ENCODE results near the gene USP24. TPM values are rescaled to one million over a fixed set of nuclear protein-coding genes. Genes with fewer than 3 reads are reported as not detected.

USP24 gene
- total RNA-seq, 1 donor from 2014 or later = 40.9 TPM

DNA sequence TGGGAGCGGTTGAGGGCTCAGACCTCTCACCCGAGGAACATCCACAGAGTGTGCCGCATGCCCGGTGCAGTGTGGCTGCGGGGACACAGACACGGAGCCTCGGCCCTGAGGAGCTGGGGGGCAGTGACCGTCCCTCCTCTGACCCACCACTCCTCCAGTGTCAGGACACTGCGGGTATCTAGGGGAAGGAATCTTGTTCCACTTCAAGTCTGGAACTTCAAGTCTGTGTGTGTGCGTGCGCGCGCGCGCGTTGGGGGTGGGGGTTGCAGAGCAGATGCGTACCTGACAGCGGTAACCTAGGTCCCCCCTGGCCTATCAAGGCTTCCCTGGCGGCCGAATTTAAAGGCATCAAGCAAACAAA, 158.6 kb downstream of the USP24 start:
- intact Hi-C loops (cut with micrococcal nuclease) = no loop called here

DNA sequence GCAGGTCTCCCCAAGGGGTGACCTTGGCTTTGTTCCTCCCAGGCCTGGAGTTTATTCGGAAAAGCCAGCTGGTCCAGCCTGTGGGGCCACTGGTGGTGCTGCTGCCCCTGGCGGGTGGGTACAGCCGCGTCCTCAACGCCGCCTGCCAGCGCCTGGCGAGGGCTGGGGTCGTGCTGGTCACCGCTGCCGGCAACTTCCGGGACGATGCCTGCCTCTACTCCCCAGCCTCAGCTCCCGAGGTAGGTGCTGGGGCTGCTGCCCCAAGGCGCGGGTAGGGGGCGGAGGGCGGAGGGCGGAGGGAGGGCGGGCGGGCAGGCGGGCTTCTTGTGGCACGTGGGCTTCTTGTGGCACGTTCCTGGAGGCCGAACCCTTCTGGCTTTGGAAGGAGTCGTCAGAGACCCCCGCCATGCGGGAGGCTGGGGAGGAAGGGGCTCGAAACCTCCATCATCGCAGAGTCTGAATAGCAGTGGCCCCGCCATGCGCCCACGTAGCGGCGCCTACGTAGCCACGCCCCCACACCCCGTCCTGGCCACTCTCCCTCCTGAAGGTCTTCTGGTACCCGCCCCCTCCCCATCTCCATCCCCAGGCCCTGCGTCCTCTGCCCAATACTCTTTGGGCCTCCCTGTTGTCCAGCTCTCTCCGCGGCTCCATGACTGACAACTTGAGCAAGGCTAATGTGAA, 159.1 kb downstream of the USP24 start:
- intact Hi-C loops (cut with micrococcal nuclease) = no loop called here

DNA sequence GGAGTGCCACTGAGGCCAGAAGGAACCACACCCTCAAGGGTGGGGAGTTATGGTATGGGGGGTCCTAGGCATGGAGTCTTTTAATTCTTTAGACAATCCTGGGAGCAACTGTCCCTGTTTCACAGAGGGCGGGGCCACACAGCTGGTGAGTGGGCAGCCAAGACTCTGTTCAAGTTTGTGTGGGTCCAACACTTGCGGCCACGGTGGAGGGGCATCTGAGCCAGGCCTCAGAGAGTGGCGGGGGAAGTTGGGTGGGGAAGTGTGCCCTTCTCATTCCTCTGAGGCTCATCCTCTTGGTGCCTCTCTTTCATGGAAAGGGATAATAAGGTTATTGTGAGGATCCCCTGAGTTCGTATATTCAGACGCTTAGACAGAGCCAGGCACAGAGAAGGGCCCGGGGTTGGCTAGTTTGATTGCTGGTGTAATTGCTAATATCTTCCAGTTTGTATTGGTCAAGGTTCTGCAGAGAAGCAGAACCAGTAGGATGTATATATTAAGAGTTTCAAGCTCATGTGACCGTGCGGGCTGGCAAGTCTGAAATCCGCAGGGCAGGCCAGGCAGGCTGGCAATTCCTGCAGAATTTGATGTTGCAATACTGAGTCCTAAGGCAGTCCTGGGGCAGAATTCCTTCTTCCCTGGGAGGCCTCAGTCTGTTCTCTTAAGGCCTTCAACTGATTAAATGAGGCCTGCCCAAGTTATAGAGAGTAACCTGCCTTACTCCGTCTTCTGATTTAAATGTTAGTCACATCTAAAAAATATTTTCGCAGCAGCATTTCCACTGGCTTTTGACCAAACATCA, 159.9 kb downstream of the USP24 start:
- intact Hi-C loops (cut with micrococcal nuclease) = no loop called here

DNA sequence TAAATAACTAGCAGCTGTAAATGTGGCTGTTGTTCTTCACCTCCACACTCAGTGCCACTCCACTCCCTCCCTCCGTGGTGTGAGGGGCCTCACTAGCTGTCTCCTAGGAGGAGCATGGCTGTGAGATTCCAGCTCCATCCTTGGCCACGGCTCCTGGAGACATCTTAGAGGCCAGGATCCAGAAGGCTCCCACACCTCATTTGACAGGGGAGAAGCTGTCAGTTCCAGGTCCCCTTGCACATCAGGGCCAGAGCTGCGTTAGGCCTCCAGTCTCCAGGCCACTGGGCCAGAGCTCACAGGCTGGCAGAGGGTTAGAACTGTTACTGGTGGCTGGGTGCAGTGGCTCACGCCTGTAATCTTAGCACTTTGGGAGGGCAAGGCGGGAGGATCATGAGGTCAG, 160.8 kb downstream of the USP24 start:
- intact Hi-C loops (cut with micrococcal nuclease) = no loop called here

DNA sequence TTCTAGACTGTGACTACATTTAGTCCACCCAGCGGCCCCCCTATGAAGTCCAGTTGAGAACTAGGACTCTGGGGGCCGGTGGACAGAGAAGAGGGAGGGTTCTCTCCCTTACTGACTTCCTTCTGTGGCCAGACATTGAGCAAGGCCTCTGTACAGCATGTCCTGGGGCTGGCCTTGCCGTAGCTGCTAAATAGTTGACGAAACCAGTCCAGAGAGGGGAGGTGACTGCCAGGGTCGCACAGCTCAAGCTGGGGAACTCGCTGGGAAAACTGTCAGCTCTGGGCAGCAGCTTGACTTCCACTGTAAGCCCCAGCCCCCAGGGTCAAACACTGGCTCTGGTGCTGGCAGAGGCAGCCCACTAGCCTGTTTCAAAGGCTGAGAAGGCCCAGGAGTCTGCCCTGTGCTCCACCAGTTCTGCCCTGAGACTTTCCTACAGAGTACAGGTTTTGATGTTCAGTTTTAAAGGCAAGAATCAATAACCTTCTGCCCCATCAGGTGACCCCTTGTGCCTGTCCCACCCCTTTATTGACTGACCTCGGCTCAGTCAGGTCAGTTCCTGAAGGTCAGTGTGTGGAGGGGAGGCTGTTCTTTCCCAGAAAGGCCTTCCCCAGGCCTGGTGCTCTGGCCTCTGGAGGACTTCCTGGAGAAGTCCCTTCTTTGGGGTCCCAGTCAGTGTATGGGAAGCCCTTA, 161.8 kb downstream of the USP24 start:
- intact Hi-C loops (cut with micrococcal nuclease) = no loop called here

DNA sequence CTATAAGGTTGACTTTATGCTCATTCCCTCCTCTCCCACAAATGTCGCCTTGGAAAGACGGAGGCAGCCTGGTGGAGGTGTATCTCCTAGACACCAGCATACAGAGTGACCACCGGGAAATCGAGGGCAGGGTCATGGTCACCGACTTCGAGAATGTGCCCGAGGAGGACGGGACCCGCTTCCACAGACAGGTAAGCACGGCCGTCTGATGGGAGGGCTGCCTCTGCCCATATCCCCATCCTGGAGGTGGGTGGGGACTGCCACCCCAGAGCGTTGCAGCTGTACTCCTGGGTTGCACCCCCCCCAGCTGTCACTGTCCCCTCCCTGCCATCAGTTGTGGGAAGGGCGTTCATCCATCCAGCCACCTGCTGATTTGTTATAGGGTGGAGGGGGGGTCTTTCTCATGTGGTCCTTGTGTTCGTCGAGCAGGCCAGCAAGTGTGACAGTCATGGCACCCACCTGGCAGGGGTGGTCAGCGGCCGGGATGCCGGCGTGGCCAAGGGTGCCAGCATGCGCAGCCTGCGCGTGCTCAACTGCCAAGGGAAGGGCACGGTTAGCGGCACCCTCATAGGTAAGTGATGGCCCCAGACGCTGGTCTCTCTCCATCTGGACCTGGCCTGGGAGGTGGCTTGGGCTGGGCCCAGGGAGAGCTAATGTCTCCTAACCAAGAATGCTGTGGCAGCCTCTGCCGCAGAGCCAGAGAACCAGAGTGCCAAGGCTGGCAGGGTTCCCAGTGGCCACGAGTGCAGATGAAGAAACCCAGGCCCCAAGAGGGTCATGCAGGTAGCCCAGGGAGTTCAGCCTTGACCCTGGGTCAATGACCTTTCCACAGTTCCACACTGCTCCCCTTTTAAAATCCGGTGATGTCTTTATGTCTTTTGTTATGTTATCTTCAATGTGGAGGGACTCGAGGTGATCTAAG, 162.7 kb downstream of the USP24 start:
- intact Hi-C loops (cut with micrococcal nuclease) = no loop called here

DNA sequence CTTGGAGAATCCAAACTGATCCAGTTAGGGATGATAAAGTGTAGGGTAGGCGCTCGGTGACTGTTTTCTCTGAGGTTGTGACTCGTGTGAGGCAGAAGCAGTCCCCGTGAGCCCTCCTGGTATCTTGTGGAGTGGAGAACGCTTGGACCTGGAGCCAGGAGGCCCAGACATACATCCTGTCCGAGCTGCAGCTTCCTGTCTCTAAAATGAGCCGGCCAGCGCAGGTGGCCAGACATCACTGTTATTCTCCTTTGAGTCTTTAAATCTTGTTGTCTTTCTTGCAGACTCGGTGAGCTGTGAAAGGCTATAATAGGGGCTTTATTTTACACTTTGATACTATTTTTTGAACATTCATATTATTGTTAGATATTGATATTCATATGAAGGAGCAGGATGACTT, 163.5 kb downstream of the USP24 start:
- intact Hi-C loops (cut with micrococcal nuclease) = no loop called here

DNA sequence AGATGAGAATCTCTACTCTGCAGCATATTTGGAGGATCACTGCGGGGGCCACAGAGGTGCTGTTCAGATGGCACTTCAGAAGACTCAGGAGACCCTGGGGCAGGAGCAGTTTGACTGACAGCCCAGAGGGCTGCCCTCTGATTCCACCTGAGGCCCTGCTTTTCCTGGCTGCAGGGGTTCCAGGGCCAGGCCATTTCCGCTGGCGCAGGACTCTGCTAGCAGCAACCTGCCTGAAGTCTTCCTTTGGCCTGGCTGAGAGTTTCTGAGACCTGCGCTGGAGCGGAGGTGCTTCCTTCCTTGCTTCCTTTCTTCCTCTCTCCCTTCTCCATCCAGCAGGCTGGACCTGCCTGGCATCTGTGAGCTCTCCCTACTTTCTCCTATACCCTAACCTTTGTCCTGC, 164.0 kb downstream of the USP24 start:
- intact Hi-C loops (cut with micrococcal nuclease) = no loop called here

DNA sequence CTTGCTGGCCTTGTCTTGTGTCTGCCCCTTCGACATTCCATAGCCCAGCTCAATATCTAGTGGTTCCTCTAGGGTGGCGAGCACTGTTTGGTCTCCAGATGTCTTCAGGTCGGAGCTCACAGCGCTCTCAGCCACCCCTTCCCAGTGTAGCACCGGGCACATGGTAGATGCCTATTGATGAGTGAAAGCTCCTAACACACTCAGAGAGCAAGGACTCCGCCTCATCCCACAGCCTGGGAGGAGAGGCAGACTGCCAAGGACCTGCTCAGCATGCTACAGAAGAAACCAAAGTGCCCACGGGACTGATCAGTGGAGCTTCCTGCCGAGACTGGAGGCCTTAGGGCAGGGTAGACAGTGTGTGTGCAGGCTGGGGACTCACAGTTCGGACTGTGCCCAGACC, 164.9 kb downstream of the USP24 start:
- intact Hi-C loops (cut with micrococcal nuclease) = no loop called here

DNA sequence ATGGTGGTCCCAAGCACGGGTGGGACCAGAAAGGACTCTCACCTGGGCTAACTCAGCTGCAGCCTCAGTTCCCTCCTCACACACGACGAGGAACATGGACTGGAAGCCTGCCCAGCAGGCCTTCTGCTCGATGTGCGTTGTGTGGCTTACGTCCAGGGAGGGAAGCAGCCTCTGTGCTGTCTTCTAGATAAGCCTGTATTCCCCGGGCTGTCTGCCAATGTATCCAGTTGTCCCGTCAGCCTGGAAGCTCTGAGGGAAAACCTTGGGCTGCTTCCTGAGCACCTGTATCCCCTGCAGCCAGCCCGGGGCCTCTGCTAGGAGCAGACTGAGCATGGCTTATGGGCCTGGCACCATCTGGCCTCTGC, 165.3 kb downstream of the USP24 start:
- intact Hi-C loops (cut with micrococcal nuclease) = no loop called here

DNA sequence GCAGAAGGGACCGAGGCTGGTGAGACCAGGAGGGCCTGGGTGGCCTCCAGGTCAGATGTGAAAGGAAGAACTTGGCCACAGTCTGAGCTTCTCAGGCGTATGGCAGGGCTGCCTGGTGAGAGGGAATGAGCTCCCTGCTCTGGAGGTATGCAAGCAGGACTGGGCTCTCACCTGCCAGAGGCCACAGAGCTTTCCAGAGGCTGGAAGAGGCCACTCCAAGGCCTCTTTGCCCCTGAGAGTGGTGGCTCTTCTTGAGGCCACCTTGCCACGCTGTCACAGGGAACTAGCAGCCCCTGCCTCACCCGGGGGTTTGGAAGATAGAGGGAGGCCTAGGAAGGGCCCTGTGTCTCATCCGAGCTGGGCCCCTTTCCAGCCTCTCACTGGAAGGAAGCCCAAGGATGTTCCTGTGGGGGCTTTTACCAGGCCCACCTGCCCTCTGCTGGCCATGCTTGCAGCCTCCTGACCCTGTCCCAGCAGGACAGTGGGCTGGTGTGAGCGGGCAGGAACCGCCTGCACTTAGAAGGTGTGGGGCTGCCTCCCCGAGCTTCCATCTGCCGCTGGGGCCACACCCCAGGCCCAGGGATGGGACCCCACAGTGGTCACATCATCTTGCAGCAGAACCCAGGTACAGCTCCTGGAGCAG, 165.8 kb downstream of the USP24 start:
- intact Hi-C loops (cut with micrococcal nuclease) = no loop called here

DNA sequence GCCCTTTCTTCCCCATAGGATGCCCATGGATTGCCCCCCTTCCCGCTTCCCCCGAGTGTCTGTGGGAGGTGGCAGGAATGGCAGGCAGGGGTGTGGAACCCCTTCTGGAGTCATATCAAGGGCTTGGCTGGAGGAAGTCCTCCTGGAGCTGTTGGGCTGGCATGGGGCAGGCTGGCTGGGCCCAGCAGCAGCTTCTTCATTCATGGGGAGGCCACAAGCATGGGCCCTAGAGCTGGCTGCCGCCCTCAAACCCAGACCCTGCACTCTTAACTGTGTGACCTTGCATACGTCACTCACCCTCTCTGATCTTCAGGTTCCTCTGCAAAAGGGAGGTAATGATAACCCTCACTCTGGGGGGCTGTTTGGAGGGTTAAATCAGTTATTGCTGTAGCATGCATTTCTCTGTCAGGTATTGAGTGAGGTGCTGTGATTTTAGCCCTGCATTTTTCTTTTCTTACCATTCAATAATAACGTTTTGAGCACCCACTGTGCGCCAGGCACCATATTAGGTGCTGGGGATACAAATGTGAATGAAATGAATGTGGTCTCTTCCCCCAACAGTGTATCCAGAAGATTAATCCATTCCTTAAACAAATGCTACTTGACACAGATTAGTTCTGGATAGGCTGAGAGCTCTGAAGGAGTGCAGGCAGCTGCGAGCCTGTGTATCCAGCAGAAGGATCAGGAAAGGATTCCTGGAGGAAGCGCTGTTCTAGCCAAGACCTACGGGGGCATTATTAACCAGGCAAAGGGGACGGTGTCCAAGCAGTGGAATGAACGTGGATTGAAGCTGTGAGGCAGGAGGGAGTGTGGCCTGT, 166.5 kb downstream of the USP24 start:
- intact Hi-C loops (cut with micrococcal nuclease) = no loop called here

DNA sequence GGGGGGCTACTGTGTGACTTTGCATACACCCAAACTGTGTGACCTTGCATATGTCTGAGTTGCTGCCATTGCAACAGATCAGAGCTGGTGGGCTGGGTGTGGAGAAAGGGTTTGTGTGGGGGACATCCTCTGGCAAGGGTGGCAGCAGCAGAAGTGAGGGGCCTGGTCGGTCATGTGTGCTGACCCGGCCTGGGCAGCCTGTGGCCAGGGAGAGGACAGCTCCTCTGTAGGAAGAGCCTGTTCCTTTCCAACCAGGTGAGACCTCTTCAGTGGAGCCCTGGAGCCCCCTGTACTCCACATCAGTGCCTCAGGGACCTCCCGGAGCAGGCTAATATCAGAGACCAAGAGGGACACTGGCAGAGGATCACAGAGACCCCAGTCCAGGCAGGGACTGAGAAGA, 167.6 kb downstream of the USP24 start:
- intact Hi-C loops (cut with micrococcal nuclease) = no loop called here

DNA sequence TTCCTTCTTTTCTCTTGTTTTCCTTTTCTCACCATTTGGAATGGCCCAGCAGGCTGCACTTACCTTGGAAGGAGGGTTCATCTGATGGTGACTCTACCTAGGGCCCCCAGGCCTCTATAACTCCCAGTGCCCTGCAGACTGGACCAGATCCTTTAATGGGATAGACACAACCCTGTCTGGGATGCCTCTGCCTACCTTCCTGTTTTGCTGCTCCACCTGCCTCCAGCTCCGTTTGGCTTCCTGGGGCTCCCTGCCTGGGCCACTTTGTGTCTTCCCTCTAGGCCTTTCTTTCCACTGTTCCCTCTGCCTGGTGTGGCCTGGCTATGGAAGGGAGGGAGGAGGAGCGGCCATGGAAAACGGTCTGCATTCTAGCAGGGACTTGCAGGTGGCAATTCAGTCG, 168.3 kb downstream of the USP24 start:
- intact Hi-C loops (cut with micrococcal nuclease) = no loop called here

DNA sequence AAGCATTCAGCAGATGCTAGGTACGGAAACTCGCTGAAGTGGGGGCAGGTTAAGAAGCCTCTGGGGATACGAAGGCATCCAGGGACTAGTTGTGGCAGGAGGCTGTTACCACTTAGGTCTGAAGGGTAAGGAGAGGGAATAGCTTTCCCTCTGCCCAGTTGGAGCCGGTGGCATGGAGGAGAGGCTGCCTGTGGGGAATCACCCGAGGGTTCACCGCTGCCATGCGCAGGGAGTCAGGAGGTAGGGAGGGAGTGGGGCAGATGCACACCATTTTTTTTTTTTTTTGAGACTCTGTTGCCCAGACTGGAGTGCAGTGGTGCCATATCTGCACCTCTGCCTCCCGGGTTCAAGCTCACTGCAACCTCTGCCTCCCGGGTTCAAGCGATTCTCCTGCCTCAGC, 169.7 kb downstream of the USP24 start:
- intact Hi-C loops (cut with micrococcal nuclease) = no loop called here

DNA sequence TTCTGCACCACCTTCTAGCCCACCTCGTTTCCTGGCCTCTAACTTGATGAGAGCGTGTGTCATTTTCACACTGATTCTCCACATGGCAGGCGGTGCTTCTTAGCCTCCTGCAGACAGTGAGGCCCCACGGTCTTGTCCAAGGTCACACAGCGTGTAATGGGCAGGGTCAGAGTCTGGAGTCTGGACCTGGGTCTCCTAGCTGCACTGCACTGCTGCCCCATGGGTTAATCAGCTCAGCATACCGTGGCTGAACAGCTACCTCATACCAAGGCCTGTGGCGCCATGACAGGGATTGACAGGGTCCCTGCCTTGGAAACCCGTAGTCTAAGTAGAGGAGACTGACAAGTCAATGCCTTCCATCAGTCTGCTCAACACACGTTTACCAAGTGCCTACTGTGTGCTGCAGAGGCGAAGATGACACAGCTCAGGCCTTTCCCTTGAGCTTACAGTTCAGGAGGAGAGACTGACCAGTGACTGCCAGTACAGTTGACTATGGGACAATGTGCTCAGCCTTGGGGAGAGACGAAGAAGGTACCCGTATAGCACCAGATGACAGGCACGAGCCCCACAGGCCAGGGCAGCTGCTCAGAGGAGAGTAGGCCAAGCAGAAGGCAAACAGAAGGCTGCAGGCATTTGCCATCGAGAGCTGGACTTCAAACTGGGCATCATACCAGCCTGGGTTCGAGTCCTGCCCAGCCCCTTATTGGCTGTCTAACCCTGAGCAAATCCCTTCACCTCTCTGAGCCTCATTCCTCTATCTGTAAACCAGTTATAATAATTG, 170.4 kb downstream of the USP24 start:
- intact Hi-C loops (cut with micrococcal nuclease) = no loop called here

DNA sequence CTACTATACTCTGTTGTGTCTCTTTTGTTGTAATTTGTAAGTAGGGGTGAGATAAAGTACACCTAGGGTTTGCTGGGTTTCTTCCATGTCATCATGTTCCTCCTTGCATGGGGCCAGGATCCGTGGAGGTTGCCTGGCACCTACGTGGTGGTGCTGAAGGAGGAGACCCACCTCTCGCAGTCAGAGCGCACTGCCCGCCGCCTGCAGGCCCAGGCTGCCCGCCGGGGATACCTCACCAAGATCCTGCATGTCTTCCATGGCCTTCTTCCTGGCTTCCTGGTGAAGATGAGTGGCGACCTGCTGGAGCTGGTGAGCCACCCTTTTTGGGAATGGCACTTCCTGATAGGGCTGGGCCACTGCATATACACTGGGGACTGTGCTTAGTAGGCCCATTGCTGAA, 171.4 kb downstream of the USP24 start:
- intact Hi-C loops (cut with micrococcal nuclease) = no loop called here

DNA sequence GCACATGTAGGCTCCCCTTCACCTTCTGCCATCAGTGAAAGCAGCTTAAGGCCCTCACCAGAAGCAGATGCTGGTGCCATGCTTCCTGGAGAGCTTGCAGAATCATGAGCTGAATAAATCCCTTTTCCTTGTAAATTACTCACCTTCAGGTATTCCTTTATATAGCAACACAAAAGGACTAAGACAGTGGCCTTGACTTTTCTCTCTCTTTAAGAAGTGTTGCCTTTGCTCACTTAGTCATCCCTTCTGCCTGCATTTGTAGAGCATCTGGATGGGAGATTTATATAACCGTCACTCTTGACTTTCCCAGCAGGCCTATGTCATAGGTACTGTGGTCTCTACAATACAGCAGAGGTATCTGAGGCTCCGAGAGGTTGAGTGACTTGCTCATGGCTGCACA, 172.2 kb downstream of the USP24 start:
- intact Hi-C loops (cut with micrococcal nuclease) = no loop called here

DNA sequence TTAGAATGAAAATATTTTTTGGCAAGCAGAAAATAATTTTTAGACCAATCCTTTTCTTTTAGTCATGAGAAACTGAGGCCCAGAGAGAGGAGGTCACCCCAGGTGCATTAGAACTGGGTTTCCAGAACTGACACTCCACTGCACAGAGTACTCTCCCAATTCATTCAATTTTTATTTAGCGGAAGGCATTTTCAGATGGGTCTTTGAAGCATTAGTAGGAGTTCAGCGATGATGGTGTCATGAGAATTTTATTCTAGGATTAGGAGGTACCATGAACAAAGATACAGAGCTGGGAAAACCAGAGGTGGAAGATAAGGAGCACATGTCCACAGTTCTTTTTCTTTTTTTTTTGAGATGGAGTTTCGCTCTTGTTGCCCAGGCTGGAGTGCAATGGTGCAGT, 173.6 kb downstream of the USP24 start:
- intact Hi-C loops (cut with micrococcal nuclease) = no loop called here
